A204.1 (cell line): Measurements from ENCODE around the gene DPP4.

ENCODE experiments used
- FAIRE-seq: peaks from 2 replicates; lab custom pipeline; 2012; peaks lifted over from hg19 to GRCh38; lab: Jason Lieb, UNC

DPP4 gene

DNA sequence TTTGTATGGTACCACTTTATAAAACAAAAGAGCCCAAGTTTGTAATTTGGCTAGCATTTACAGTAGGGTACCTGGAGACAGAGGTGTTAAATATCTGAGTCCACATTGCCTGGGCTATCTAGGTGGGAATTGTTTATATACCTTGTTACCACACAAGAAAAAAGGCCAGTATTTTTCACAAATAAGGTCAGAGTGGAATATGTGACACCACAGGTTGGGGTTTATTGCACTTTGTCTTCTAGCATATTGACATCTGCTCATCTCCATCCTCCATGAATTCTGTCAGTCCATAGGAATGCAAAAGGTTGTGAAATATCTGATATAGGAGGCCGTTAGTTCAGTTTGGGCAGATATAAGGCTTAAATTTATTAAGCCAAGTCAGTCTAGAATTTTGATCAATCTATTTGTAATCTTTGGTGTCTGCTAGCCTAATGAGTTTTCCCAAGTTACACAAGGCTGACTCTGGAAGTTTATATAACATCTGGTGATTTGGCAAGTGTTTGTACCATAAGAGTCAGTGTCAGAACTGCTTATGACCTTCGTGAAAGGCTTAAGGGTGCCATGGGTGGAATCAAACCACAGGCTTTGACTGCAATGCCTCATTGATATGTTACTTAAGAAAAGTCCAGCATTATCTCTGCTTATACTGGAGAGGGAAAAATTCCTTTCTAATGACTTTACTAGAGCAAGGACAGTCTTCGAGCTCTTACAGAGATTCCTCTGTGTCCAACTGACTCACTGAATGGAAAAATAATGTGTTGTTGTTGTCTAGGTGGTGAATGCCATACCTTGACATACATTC lies 11.3 kb upstream of the DPP4 start:
- FAIRE-seq = no peak

DNA sequence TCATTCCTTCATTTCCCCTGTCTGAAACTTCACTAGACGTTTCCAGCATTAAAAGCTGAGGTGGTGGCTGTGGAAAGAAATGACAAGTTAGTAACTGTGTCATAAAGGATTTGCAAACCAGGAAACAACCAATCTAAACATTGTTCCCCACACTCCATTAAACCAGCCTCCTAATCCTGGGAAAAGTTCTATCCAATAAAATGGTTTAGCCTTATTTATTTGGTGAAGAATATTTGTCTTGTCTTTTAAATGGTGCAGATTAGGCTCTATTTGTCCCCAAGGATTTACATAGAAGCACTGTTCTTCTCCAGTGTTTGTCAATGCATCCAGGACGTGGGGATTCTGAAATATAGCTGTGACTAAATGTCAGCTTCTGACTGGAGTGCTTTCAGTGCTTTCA lies 10.5 kb upstream of the DPP4 start:
- FAIRE-seq = no peak

GRCh38 chr2:162082681-162083080 lies 8.7 kb upstream of the DPP4 start:
- FAIRE-seq = no peak

DNA sequence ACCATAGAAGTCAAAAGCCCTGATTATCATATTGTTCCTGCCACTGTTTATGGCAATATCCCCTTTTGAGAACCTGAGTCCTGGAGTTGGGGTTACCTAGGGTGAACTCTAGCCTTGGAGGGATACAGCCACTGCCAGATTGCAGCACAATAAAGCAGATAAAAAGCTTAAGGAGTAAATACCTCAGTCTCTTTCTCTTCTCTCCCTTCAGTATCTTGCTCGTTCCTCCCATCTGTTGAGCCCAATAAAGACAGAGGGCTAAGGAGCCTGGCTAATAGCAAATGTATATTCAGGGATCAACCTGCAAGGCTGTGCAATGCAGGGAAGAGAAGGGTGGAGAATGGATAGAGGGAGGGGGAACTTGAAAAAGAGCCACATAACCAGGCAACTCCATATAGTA lies 8.0 kb upstream of the DPP4 start:
- no peak for FAIRE-seq

DNA sequence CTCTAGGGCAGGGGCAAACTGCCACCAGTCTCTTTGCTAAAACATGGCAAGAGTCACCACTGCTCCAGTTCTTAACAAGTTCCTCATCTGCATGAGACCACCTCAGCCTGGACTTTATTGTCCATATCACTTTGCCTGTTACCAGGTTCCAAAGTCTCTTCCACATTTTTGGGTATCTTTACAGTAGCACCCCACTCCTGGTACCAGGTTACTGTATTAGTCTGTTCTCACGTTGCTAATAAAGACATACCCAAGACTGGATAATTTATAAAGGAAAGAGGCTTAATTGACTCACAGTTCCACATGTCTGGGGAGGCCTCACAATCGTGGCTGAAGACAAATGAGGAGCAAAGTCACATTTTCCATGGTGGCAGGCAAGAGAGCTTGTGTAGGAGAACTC lies 5.5 kb upstream of the DPP4 start:
- no peak for FAIRE-seq

DNA sequence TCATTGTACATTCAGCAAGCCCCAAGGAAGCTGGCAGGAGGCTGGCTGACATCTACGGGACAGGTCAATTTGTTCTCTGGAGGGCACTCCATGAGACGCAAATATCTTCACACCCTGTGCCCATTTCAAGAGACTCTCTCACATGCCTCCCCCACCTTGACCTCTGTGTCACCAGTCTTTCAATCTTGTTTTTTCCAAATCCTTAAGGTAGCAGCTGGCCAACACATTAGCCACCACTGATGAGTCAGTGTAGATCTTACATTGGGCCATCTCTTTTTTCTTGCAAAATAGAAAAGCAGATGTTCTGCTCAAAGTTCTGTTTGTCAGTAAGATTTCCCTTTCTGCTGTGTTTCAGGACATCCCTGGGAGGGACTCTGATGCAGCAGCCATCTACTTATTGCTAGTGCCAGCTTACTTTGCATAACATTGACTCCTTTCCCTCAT lies 1.7 kb upstream of the DPP4 start:
- no peak for FAIRE-seq

- no peak for FAIRE-seq
Measured at GRCh38 chr2:162074928-162075688, 1.1 kb upstream of the DPP4 start.

DNA sequence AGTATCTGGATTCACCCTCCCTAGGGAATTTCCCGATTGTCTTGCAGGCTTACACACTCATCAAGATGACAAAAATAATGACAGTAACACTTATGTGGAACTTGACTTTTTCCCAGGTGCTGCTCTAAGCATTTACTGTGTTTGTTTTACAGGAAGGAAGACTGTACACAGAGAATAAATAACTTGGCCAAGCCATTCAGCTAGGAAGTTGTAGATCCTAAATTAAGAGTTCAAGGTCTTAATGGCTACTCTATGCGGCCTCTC lies 549 bp upstream of the DPP4 start:
- FAIRE-seq = no peak

GRCh38 chr2:162072976-162073887 lies 783 bp downstream of the DPP4 start:
- FAIRE-seq = no peak

DNA sequence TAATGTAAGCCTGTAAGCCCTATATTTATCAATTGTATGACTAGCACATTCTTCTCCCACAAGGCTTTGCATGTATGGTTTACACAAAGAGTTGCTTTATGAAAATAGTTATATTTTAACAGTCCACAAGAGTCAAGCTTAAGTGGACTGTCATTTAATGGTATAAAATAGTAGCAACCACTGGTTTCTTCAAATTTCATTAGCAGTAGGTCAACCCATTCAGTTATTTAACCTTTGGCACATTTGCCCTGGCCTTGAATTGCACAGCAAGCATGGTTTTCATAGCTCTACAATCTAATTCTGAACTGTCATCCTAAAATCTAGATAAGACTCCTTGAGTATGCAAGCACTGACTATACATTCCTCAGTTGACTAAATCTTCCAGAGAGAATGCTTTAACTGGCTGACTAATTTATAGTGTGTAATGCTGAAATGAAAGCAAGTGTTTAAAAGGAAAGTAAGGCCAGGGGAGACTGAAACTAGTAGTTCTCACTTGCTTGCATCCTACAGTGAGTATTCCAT lies 1.8 kb downstream of the DPP4 start:
- FAIRE-seq = no peak

GRCh38 chr2:162071001-162071400 lies 3.0 kb downstream of the DPP4 start:
- no peak for FAIRE-seq

- no peak for FAIRE-seq
Measured at GRCh38 chr2:162070228-162070936, 3.6 kb downstream of the DPP4 start.

DNA sequence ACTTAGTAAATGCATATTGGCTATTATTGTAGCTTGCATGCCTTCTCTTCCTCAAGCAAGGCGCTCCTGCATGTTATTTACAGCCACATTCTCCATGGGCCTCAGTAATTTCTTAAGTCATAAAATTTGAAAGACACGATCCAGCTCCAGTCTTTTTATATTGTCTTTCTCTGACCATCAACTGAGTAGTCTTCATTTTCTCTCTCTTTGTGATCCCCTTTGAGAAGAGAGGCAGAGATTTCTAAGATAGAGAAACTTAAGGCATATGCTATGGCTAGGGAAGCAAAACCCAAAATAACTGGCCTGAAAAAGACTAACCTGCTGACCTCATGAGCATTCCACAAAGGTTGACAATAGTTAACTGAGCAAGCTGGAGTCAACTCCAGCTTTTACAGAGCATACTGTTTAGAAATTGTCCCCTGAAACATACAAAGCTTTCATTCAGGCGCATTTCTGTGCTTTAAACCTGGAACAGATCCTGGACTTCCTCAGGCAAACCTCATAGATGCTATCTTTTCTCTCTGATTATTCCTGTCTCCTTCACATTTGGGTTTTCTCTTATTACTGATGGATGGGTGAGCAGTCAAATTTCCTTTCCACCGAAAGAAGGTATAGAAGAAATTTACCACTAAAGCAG lies 4.6 kb downstream of the DPP4 start:
- FAIRE-seq = no peak

GRCh38 chr2:162067596-162067995 lies 6.4 kb downstream of the DPP4 start:
- FAIRE-seq = no peak

DNA sequence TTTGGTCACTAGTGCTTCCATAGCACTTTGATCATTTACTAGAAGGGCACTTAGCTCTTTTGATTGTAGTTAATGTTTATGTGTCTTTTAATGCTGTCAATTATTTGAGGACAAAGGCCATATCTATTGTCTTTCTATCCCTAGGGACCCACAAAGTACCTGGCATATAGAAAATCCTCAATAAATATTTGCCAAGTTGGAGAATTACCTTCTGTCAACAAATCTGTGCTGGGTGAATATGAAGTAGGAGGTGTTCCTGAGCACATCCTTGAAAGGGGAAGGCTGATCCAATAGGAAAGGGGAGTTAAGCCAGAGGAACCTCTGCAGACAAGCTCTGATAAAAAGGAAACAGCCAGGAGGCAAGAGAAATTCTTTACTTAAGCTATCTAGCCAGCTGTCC lies 8.2 kb downstream of the DPP4 start:
- no peak for FAIRE-seq

DNA sequence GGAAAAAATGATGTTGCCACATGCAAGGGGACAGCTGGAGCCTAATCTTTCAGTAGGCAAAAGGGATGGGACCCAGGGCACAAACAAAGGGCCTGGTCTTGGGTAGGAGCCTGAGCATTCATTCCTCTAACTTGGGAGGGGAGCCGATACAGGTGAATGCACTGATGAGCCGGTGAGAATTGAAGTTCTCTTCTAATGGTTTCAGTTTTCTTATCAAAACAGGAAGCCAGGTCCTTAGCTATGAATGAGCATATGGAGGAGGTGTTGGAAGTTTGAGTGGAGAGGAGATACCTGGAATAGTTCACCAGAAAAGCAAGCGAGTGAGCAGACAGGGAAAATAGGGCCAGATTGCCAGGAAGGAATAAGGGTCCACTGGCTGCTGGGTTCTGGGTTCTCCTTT lies 10.1 kb downstream of the DPP4 start:
- FAIRE-seq = no peak

GRCh38 chr2:162063281-162063680 lies 10.7 kb downstream of the DPP4 start:
- no peak for FAIRE-seq

GRCh38 chr2:162062559-162062958 lies 11.5 kb downstream of the DPP4 start:
- no peak for FAIRE-seq

GRCh38 chr2:162061021-162061420 lies 13.0 kb downstream of the DPP4 start:
- no peak for FAIRE-seq

DNA sequence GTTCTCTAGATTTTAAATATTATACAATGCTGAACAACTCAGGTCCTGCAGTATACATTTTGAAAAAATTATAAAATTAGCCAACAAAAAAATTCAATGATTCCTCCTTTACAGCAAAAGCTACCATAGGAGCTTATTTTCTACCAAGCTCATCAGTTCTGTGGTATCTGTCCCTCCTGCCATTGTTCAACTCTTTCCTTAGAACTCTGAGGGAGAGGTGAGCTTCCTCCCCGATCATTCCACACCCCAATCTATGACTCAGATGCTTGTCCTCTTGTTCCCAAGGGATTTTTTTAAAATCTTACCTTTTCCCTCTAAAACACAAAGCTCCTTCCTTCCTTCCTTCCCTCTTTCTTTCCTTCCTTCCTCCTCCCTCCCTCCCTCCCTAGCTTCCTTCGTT lies 13.5 kb downstream of the DPP4 start:
- no peak for FAIRE-seq

- FAIRE-seq = no peak
Measured at GRCh38 chr2:162058973-162059668, 14.9 kb downstream of the DPP4 start.
